Stimulated activated CD8-positive, alpha-beta memory T cell treated with anti-CD3 and anti-CD28 coated beads, Interleukin-7, amount 100 ng/mL, for 1 hour (primary cell): ENCODE results near the gene CCNL1.
"Not testable (repeated sequence)": the region's sequence is repeated elsewhere in the genome, so short reads cannot be mapped to it uniquely, and the experiment has no call there.

ENCODE experiments used
- DNase-seq, 2 donors: peaks; one replicate each; pipeline ENCODE4 v3.0.0-alpha.2; 2020; ENCODE audit warnings: low read depth in 2 of 2

Gene CCNL1

DNA sequence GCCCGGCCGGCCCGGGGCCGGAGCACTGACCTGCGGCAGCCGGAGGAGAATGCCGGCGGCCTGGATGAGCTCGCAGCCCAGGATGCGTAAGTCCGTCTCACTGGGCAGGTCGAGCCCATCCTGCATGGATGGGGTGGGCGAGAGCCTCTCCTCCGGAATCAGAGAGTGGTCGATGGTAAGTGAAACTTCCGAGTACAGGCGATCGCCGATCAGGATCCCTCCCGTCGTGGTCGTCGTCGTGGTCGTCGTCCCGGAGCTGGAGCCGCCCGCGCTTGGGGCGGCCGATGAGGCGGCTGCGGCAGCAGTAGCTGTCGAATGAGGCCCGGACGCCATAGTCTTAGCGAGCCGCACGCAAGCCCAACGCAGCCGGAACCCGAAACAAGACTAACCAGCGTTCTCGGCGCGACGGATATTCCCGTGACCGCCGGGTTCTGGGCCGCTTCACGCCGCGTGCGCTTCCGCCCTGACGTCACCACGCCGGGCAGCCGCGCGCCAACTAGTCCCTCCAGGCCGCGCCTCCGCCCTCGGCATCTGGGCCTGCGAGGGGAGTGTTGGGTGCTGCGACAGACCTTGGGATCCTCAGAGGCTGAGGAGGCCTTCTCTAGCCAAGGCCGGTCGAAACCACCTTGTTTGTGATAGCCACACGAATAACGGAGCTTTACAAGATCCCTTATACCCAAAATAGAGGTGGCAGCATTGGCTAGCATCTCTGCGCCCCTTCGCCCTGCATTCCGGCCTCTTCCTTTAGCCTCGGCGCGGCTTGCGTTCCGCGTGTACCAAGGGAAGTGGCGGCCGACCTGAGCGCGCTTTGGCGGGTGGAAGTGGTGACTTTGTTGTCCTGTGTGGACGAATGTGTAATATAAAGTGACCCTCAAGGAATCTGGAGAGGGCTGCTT lies at the start of gene CCNL1:
TSS of gene CCNL1 (minus strand) at position 386 of the 896 bp plus-strand sequence. CDS start at position 333, 53 bp downstream.
- DNase-seq, result peak; percentile 92 to 94

- no peak for DNase-seq
These were observed 44.9 kb upstream of the CCNL1 start for GRCh38 chr3:157204880-157205279.

GRCh38 chr3:157204431-157204830 lies 44.5 kb upstream of the CCNL1 start:
- no peak for DNase-seq

DNA sequence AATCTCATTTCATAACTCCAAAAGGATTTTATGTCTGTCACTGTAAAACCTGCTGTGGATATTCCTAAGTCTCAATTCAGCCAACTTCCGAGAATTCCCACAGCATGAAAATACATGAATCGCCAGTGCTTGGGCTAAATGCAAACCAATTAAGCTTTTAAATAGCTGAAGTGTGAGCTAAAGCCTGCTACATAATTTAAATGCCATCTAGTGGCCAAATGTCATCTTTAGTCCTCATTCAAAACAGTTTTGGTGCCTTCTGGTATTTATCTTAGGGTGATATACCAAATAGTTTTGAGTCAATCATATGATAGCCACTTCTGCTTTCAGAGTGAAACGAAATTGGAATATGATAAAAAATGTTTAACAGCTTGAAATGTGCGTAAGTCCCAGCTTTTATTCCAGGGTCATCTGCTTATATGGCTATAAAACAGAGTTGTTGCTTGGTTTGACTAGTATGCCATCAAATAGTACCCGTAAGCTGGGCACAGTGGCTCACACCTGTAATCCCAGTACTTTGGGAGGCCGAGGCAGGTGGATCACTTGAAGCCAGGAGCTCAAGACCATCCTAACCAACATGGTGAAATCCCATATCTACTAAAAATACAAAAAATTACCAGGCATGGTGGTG lies 41.8 kb upstream of the CCNL1 start:
- DNase-seq, result no peak

DNA sequence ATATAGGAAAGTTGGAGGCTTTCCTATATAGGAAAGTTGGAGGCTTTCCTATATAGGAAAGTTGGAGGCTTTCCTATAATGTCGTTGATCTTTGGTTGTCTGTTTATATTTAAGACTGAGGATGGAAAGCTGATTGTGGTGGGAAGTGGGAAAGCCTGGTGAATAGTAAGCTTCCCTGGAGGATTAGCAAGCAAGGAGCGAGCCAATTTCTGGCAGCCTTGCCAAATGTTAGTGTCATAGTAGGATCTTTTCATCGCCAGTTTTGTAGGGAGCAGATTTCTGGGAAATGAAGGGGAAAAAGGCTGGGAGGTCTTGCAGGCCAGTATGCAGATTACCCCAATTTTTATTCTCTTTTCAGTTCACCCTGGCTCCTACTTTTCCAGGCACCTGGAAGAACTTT lies 39.9 kb upstream of the CCNL1 start:
- no peak for DNase-seq

DNA sequence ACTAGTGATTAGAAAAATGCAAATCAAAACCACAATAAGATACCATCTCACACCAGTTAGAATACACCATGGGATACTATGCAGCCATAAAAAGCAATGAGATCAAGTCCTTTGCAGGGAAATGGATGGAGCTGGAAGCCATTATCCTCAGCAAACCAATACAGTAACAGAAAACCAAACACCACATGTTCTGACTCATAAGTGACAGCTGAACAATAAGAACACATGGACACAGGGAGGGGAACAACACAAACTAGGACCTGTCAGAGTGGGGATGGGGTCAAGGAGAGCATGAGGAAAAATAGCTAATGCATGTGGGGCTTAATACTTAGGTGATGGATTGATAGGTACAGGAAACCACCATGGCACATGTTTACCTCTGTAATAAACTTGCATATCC lies 36.0 kb upstream of the CCNL1 start:
- no peak for DNase-seq

DNA sequence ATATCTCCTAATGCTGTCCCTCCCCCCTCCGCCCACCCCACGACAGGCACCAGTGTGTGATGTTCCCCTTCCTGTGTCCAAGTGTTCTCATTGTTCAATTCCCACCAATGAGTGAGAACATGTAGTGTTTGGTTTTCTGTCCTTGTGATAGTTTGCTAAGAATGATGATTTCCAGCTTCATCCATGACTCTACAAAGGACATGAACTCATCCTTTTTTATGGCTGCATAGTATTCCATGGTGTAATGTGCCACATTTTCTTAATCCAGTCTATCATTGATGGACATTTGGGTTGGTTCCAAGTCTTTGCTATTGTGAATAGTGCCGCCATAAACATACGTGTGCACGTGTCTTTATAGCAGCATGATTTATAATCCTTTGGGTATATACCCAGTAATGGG lies 31.2 kb upstream of the CCNL1 start:
- DNase-seq, result not testable (repeated sequence)

DNA sequence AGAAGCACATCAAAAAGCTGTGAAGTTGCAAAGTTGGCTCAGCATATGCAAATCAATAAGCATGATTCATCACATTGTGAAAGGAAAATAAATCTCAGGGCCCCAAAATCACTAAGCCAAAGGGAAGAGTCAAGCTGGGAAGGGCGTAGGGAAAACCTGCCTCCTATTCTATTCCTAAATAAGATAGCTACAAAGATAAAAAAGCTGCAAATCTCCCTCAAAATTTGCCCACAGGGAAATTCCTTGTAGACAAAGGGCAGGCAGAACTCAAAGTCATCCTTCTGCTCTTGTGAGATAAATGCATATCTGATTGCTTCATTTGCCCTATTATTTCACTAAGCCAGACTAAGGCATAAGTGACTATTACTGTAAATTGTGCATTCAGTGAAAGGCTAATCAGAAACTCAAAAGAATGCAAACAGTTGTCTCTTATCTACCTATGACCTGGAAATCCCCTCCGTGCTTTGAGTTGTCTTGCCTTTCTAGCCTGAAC lies 30.5 kb upstream of the CCNL1 start:
- no peak for DNase-seq

- DNase-seq, result no peak
These were observed 28.4 kb upstream of the CCNL1 start for GRCh38 chr3:157188391-157188790.

DNA sequence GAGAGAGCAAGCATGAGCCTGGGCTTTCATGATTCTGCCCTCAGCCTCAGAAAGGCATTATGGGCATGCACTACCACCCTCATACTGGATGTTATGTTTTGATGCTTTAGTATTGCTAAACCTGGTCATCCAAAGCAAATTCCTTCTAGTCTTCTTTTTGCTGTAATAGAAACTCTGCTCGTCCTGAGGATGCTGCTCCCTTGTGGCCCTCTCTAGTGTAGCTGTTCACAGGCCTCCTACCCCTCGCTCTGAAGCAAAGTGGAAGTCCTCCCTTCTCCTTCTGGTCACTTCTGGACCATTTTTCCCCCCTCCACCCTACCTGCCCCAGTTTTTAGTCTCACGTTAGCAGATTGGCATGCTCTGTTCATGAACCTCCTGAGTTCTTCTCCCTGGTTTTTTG lies 22.9 kb upstream of the CCNL1 start:
- no peak for DNase-seq

DNA sequence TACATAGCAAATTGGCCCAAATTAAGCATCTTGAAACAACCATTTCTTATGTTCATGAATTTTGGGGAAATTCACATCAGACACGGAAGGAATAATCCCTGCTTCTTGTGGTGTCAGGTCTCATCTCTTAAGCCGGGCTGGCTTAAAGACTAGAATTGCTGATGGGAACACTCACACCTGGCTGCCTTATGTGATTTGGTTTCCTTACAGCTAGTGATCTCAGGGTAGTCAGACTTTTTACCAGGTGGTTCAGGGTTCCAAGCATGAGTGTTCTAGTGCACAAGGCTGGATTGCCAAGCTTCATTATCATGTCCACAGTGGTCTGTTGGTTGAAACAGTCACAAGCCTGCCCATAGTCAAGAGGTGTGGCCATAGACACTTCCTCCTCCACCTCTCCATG lies 20.3 kb upstream of the CCNL1 start:
- DNase-seq, result no peak

DNA sequence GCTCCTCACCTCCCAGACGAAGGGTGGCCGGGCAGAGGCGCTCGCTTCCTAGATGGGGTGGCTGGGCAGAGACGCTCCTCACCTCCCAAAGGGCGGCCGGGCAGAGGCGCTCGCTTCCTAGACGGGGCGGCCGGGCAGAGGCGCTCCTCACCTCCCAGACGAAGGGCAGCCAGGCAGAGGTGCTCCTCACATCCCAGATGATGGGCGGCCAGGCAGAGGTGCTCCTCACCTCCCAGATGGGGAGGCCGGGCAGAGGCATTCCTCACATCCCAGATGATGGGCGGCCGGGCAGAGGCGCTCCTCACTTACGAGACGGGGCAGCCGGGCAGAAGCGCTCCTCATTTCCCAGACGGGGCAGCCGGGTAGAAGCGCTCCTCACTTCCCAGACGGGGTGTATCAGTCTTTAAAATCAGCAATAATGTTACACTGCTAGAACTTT lies 19.4 kb upstream of the CCNL1 start:
- DNase-seq, result no peak

DNA sequence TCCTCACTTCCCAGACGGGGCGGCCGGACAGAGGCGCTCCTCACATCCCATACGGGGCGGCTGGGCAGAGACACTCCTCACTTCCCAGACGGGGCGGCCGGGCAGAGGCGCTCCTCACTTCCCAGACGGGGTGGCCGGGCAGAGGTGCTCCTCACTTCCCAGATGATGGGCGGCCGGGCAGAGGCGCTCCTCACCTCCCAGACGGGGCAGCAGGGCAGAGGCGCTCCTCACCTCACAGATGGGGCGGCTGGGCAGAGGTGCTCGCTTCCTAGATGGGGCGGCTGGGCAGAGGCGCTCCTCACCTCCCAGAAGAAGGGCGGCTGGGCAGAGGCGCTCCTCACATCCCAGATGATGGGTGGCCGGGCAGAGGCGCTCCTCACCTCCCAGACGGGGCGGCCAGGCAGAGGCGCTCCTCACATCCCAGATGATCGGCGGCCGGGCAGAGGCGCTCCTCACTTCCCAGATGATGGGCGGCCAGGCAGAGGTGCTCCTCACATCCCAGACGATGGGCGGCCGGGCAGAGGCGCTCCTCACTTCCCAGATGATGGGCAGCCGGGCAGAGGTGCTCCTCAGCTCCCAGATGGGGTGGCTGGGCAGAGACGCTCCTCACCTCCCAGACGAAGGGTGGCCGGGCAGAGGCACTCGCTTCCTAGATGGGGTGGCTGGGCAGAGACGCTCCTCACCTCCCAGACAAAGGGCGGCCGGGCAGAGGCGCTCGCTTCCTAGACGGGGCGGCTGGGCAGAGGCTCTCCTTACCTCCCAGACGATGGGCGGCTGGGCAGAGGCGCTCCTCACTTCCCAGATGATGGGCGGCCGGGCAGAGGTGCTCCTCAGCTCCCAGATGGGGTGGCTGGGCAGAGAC lies 18.8 kb upstream of the CCNL1 start:
- not testable (repeated sequence) for DNase-seq

DNA sequence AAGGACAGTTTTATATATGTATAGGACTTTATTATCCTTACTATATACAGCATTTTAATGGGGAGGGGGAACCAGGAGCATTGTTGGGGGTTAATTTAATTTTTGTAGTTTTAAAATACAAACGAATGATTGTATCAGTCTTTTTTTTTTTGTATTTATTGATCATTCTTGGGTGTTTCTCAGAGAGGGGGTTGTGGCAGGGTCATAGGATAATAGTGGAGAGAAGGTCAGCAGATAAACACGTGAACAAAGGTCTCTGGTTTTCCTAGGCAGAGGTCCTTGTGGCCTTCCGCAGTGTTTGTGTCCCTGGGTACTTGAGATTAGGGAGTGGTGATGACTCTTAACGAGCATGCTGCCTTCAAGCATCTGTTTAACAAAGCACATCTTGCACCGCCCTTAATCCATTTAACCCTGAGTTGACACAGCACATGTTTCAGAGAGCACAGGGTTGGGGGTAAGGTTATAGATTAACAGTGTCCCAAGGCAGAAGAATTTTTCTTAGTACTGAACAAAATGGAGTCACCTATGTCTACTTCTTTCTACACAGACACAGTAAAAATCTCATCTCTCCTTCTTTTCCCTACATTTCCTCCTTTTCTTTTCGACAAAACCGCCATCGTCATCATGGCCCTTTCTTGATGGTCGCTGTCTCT lies 18.0 kb upstream of the CCNL1 start:
- not testable (repeated sequence) for DNase-seq

GRCh38 chr3:157176934-157177333 lies 17.0 kb upstream of the CCNL1 start:
- DNase-seq, result no peak

GRCh38 chr3:157175691-157176507 lies 16.0 kb upstream of the CCNL1 start:
- DNase-seq, result no peak

- DNase-seq, result peak; percentile 95 to 96
These were observed 14.9 kb upstream of the CCNL1 start for GRCh38 chr3:157174649-157175498.

DNA sequence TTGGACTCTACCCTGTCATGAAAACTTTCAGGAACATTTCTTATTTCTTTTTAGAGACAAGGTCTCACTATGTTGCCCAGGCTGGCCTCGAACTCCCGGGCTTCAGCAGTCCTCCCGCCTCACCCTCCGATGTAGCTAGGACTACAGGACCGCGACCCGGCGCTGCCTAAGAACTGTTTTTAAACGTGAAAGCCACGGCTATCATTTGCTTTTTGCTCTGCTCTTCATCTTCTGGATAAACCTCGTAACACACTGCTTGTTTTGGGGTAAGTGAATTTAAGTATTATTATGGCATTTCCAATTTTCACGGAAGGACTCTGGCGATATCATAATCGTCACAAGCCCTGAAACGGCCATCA lies 14.3 kb upstream of the CCNL1 start:
- DNase-seq, result no peak

- not testable (repeated sequence) for DNase-seq
These were observed 13.4 kb upstream of the CCNL1 start for GRCh38 chr3:157173343-157173742.

GRCh38 chr3:157172746-157173145 lies 12.8 kb upstream of the CCNL1 start:
- DNase-seq, result no peak
